Measurements from ENCODE around the gene CFAP73. TPM values are rescaled to one million over a fixed set of nuclear protein-coding genes. Genes with fewer than 3 reads are reported as not detected.

The CFAP73 gene
- total and polyA plus RNA-seq, 7 donors = 0.42 to 0.60 (median 0.46) TPM; not detected in 4

GRCh38 chr12:113131556-113131955, 18.0 kb upstream of the CFAP73 start:
- Histone ChIP-seq H3K4me1 (no peaks in the 10 kb centered on the region), H3K9me3 (no peaks in the 10 kb centered on the region), H3K4me3 (no peak overlapping the region), H3K27ac (no peak overlapping the region), H3K27me3 (peaks cover 7 to 69% (median 27%) of the 10 kb centered on the region in 3 donors), H3K36me3 (no peaks in the 10 kb centered on the region)
- TF ChIP-seq POLR2A (IDR thresholded peaks at IDR 0.05) = no peak
- intact Hi-C loops (cut with DNase I) = no loop called here
- DNase-seq = no peak
- WGBS, 2 donors = 73 to 78% methylated on average over 1 of the region's 1 CpG

GRCh38 chr12:113133036-113133435, 16.5 kb upstream of the CFAP73 start:
- H3K4me3 ChIP-seq = no peak overlapping the region
- no peaks in the 10 kb centered on the region for H3K9me3 ChIP-seq
- H3K4me1 ChIP-seq = no peaks in the 10 kb centered on the region
- no peaks in the 10 kb centered on the region for H3K36me3 ChIP-seq
- no peak for DNase-seq
- peaks cover 7 to 72% (median 32%) of the 10 kb centered on the region in 3 donors for H3K27me3 ChIP-seq
- 80 to 86% methylated on average over 6 of the region's 6 CpGs for WGBS, 2 donors
- intact Hi-C loops (cut with DNase I) = no loop called here
- no peak overlapping the region for H3K27ac ChIP-seq
- TF ChIP-seq EP300 (IDR thresholded peaks at IDR 0.05) (no peak), POLR2A (IDR thresholded peaks at IDR 0.05) (no peak), CTCF (IDR thresholded peaks at IDR 0.05) (no peak), POLR2AphosphoS5 (IDR thresholded peaks at IDR 0.05) (no peak)

- H3K27me3 ChIP-seq = peaks cover 7 to 72% (median 32%) of the 10 kb centered on the region in 3 donors
- WGBS, 2 donors = 62 to 75% methylated on average over 3 of the region's 3 CpGs
- no peaks in the 10 kb centered on the region for H3K36me3 ChIP-seq
Measured at GRCh38 chr12:113133666-113134065, 15.9 kb upstream of the CFAP73 start.

GRCh38 chr12:113134071-113134470, 15.5 kb upstream of the CFAP73 start:
- intact Hi-C loops (cut with DNase I) = no loop called here
- WGBS, 2 donors = 40 to 62% methylated on average over 2 of the region's 2 CpGs
- no peak for DNase-seq
- Histone ChIP-seq H3K4me1 (no peaks in the 10 kb centered on the region), H3K4me3 (no peak overlapping the region), H3K27ac (no peak overlapping the region), H3K36me3 (no peaks in the 10 kb centered on the region), H3K9me3 (no peaks in the 10 kb centered on the region), H3K27me3 (peaks cover 7 to 72% (median 32%) of the 10 kb centered on the region in 3 donors)
- TF ChIP-seq CTCF (IDR thresholded peaks at IDR 0.05) (no peak), EP300 (IDR thresholded peaks at IDR 0.05) (no peak), POLR2AphosphoS5 (IDR thresholded peaks at IDR 0.05) (no peak), POLR2A (IDR thresholded peaks at IDR 0.05) (no peak)

More at GRCh38 chr12:113133666-113134065, 15.9 kb upstream of the CFAP73 start:
- H3K4me1 ChIP-seq = no peaks in the 10 kb centered on the region
- TF ChIP-seq POLR2A (IDR thresholded peaks at IDR 0.05) = no peak
- TF ChIP-seq POLR2AphosphoS5 (IDR thresholded peaks at IDR 0.05) = no peak
- TF ChIP-seq CTCF (IDR thresholded peaks at IDR 0.05) = no peak
- no peak for TF ChIP-seq EP300 (IDR thresholded peaks at IDR 0.05)
- H3K27ac ChIP-seq = no peak overlapping the region
- intact Hi-C loops (cut with DNase I) = no loop called here
- H3K4me3 ChIP-seq = no peak overlapping the region
- DNase-seq = no peak
- H3K9me3 ChIP-seq = no peaks in the 10 kb centered on the region

GRCh38 chr12:113134521-113134951, 15.0 kb upstream of the CFAP73 start:
- no peaks in the 10 kb centered on the region for H3K4me1 ChIP-seq
- no peak for DNase-seq
- no peaks in the 10 kb centered on the region for H3K9me3 ChIP-seq
- H3K36me3 ChIP-seq = no peaks in the 10 kb centered on the region
- TF ChIP-seq POLR2AphosphoS5 (IDR thresholded peaks at IDR 0.05) (no peak), EP300 (IDR thresholded peaks at IDR 0.05) (no peak), POLR2A (IDR thresholded peaks at IDR 0.05) (no peak), CTCF (IDR thresholded peaks at IDR 0.05) (no peak)
- H3K4me3 ChIP-seq = no peak overlapping the region
- intact Hi-C loops (cut with DNase I) = no loop called here
- H3K27ac ChIP-seq = no peak overlapping the region
- H3K27me3 ChIP-seq = peaks cover 7 to 70% (median 32%) of the 10 kb centered on the region in 3 donors
- WGBS, 2 donors = 16 to 52% methylated on average over 6 of the region's 6 CpGs

All from sigmoid colon (tissue), 7 donors.